AG09309 (cell line): Measurements from ENCODE around the gene ANKRD42.

Experiments
- DNase-seq: peaks from one replicate; pipeline ENCODE4 v3.0.0-alpha.2; 2010; ENCODE audit warnings: low read depth
- H3K4me3 ChIP-seq: 2 replicates; pipeline ENCODE4 v1.5.1; 2011; ENCODE audit warnings: mild to moderate bottlenecking, low read depth, low read length, moderate library complexity; ENCODE audit not compliant: control insufficient read depth
- CTCF ChIP-seq: IDR thresholded peaks from 2 replicates; pipeline ENCODE4 v1.5.1; 2011; ENCODE audit warnings: mild to moderate bottlenecking, low read depth, low read length, inconsistent platforms; ENCODE audit not compliant: insufficient read depth, control insufficient read depth; ENCODE audit errors: missing control alignments

The ANKRD42 gene

GRCh38 chr11:83172551-83172950 is 21.0 kb upstream of the ANKRD42 start:
- DNase-seq: no peak
- no peak for TF ChIP-seq CTCF

GRCh38 chr11:83174008-83174407 is 19.5 kb upstream of the ANKRD42 start:
- DNase-seq: no peak
- TF ChIP-seq CTCF: no peak
- no peak overlapping the region for H3K4me3 ChIP-seq

More at GRCh38 chr11:83172551-83172950, 21.0 kb upstream of the ANKRD42 start:
- H3K4me3 ChIP-seq: no peak overlapping the region

GRCh38 chr11:83175815-83176214 is 17.7 kb upstream of the ANKRD42 start:
- DNase-seq: no peak
- H3K4me3 ChIP-seq: no peak overlapping the region
- no peak for TF ChIP-seq CTCF

- DNase-seq: no peak
- no peak for TF ChIP-seq CTCF
- no peak overlapping the region for H3K4me3 ChIP-seq
Observed at GRCh38 chr11:83181815-83182214, 11.7 kb upstream of the ANKRD42 start.

GRCh38 chr11:83185767-83186166 is 7.7 kb upstream of the ANKRD42 start:
- no peak for DNase-seq
- TF ChIP-seq CTCF: no peak
- H3K4me3 ChIP-seq: no peak overlapping the region

- H3K4me3 ChIP-seq: no peak overlapping the region
- TF ChIP-seq CTCF: no peak
- no peak for DNase-seq
Observed at GRCh38 chr11:83187465-83187864, 6.0 kb upstream of the ANKRD42 start.

- H3K4me3 ChIP-seq: no peak overlapping the region
- no peak for DNase-seq
- TF ChIP-seq CTCF: no peak
Observed at GRCh38 chr11:83191491-83191890, 2.0 kb upstream of the ANKRD42 start.
